Neural progenitor cell (in vitro differentiated cells): Measurements from ENCODE around the gene RUSC2. TPM values are rescaled to one million over a fixed set of nuclear protein-coding genes. Genes with fewer than 3 reads are reported as not detected.

Experiments used
- DNase-seq: peaks from one replicate; pipeline ENCODE4 v3.0.0-alpha.2; 2016; ENCODE audit warnings: low spot score
- H2AFZ ChIP-seq: fragments of 200-600 bp; sonication (generic); replicated peaks from 2 replicates; pipeline ENCODE4 v1.6.1; 2016; ENCODE audit warnings: antibody characterized with exemption
- H3F3A ChIP-seq: fragments of 200-600 bp; sonication (generic); 2 replicates; pipeline ENCODE4 v1.6.1; 2016; ENCODE audit warnings: antibody characterized with exemption, low read depth
- H3K27ac ChIP-seq: fragments of 200-600 bp; sonication (generic); 2 replicates; pipeline ENCODE4 v1.5.1; 2016; ENCODE audit warnings: mild to moderate bottlenecking
- H3K27me3 ChIP-seq: fragments of 200-600 bp; sonication (generic); 2 replicates; pipeline ENCODE4 v1.6.1; 2016; ENCODE audit warnings: mild to moderate bottlenecking, moderate library complexity
- H3K36me3 ChIP-seq: fragments of 200-600 bp; sonication (generic); 2 replicates; pipeline ENCODE4 v1.5.1; 2016
- H3K4me1 ChIP-seq: fragments of 200-600 bp; sonication (generic); 2 replicates; pipeline ENCODE4 v1.6.1; 2016; ENCODE audit warnings: mixed run types
- H3K4me2 ChIP-seq: fragments of 200-600 bp; sonication (generic); 2 replicates; pipeline ENCODE4 v1.6.1; 2016
- H3K4me3 ChIP-seq: fragments of 200-600 bp; sonication (generic); 2 replicates; pipeline ENCODE4 v1.5.1; 2016
- H3K79me2 ChIP-seq: fragments of 200-600 bp; sonication (generic); 2 replicates; pipeline ENCODE4 v1.6.1; 2016; ENCODE audit warnings: low read depth
- H3K9ac ChIP-seq: fragments of 200-600 bp; sonication (generic); 2 replicates; pipeline ENCODE4 v1.6.1; 2016
- H3K9me3 ChIP-seq: fragments of 200-600 bp; sonication (generic); 2 replicates; pipeline ENCODE4 v1.5.1; 2016; ENCODE audit warnings: low read depth
- H4K20me1 ChIP-seq: fragments of 200-600 bp; sonication (generic); 2 replicates; pipeline ENCODE4 v1.6.1; 2016; ENCODE audit warnings: low read depth
- H3K27ac Mint-ChIP-seq: 3 replicates; pipeline ENCODE4 v1.8.0; 2021; ENCODE audit warnings: mixed read lengths
- H3K27me3 Mint-ChIP-seq: 2 replicates; pipeline ENCODE4 v1.8.0; 2022; ENCODE audit warnings: low read depth, mild to moderate bottlenecking, inconsistent platforms, moderate library complexity, mixed read lengths; ENCODE audit not compliant: insufficient read depth
- H3K36me3 Mint-ChIP-seq: 3 replicates; pipeline ENCODE4 v1.8.0; 2021; ENCODE audit warnings: mixed read lengths
- H3K4me1 Mint-ChIP-seq: 3 replicates; pipeline ENCODE4 v1.8.0; 2021; ENCODE audit warnings: mixed read lengths
- H3K4me3 Mint-ChIP-seq: 3 replicates; pipeline ENCODE4 v1.8.0; 2021; ENCODE audit warnings: mild to moderate bottlenecking, moderate library complexity, mixed read lengths
- H3K9me3 Mint-ChIP-seq: 3 replicates; pipeline ENCODE4 v1.8.0; 2020; ENCODE audit warnings: mixed read lengths
- CTCF ChIP-seq: fragments of 200-600 bp; sonication (generic); IDR thresholded peaks from 2 replicates; pipeline ENCODE4 v1.5.1; 2017; ENCODE audit warnings: antibody characterized with exemption, mild to moderate bottlenecking
- EZH2 ChIP-seq: fragments of 200-600 bp; sonication (generic); IDR thresholded peaks from 2 replicates; pipeline ENCODE4 v1.6.1; 2017; ENCODE audit warnings: antibody characterized with exemption, mild to moderate bottlenecking, moderate library complexity
- EZH2phosphoT487 ChIP-seq: fragments of 200-600 bp; sonication (generic); IDR thresholded peaks from 2 replicates; pipeline ENCODE4 v1.6.1; 2017; ENCODE audit warnings: antibody characterized with exemption
- total RNA-seq: library from RNA; depleted of rRNA; stranded (reverse); fragments of >200 nt; gene quantifications from 2 replicates; pipeline ENCODE4 v1.2.3, GENCODE V29; 2015; ENCODE audit warnings: low replicate concordance

Gene RUSC2
- total RNA-seq, 1 donor from 2014 or later = 3.5 TPM

DNA sequence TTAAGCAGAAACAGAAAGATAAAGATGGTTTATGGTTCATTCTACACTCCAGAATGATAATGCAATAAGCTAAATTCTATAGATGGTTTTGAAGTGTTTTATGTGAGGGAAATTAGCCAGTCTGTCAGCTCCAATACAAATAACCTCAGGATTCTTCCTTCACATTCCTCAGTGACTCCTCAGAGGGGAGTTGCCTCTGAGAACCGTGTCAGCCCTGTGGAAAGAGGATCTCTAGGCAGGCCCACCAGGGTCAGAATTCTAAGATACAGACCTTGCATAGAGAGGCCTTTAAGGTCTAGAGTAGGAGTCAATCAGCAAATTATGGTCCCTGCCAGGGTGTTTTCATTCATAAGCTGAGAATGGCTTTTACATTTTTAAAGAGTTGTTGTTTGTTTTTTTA lies 26.6 kb downstream of the RUSC2 start:
- no peak overlapping the region for H3K4me3 Mint-ChIP-seq
- H3K4me3 ChIP-seq = no peak overlapping the region

GRCh38 chr9:35517131-35517530 lies 27.2 kb downstream of the RUSC2 start:
- Histone ChIP-seq H3K27me3 (no peaks in the 10 kb centered on the region), H3K4me3 (no peak overlapping the region), H3K9me3 (no peaks in the 10 kb centered on the region), H3K79me2 (no peaks in the 10 kb centered on the region), H4K20me1 (peaks cover 3% of the 10 kb centered on the region), H2AFZ (no peak overlapping the region), H3K4me1 (peaks cover 35% of the 10 kb centered on the region), H3F3A (peaks cover 20% of the 10 kb centered on the region), H3K36me3 (no peaks in the 10 kb centered on the region), H3K27ac (peak overlapping the region; percentile 15), H3K9ac (no peak overlapping the region), H3K4me2 (peak overlapping the region; percentile 2)
- H3K4me1 Mint-ChIP-seq = peaks cover 49% of the 10 kb centered on the region
- TF ChIP-seq EZH2 = no peak
- no peak for TF ChIP-seq EZH2phosphoT487
- no peak for TF ChIP-seq CTCF
- peak; percentile 20 for DNase-seq
- H3K9me3 Mint-ChIP-seq = no peaks in the 10 kb centered on the region
- peak overlapping the region; percentile 70 for H3K27ac Mint-ChIP-seq
- no peaks in the 10 kb centered on the region for H3K27me3 Mint-ChIP-seq
- peak overlapping the region; percentile 14 for H3K4me3 Mint-ChIP-seq
- H3K36me3 Mint-ChIP-seq = no peaks in the 10 kb centered on the region

More for the DNA sequence above, 26.6 kb downstream of the RUSC2 start:
- Mint-ChIP-seq H3K9me3 (no peaks in the 10 kb centered on the region), H3K27ac (peak overlapping the region; percentile 3), H3K4me1 (peaks cover 45% of the 10 kb centered on the region), H3K36me3 (no peaks in the 10 kb centered on the region), H3K27me3 (no peaks in the 10 kb centered on the region)
- Histone ChIP-seq H3K4me1 (peaks cover 35% of the 10 kb centered on the region), H3F3A (peaks cover 20% of the 10 kb centered on the region), H3K36me3 (no peaks in the 10 kb centered on the region), H4K20me1 (peaks cover 3% of the 10 kb centered on the region), H2AFZ (no peak overlapping the region), H3K4me2 (no peak overlapping the region), H3K27ac (peak overlapping the region; percentile 15), H3K79me2 (no peaks in the 10 kb centered on the region), H3K9me3 (no peaks in the 10 kb centered on the region), H3K9ac (no peak overlapping the region), H3K27me3 (no peaks in the 10 kb centered on the region)
- TF ChIP-seq EZH2phosphoT487 (no peak), CTCF (no peak), EZH2 (no peak)
- DNase-seq = peak; percentile 18

GRCh38 chr9:35517552-35518224 lies 27.8 kb downstream of the RUSC2 start:
- no peak overlapping the region for H3K4me3 Mint-ChIP-seq
- Histone ChIP-seq H3K9ac (no peak overlapping the region), H3K4me1 (peaks cover 35% of the 10 kb centered on the region), H2AFZ (no peak overlapping the region), H3K4me2 (peak overlapping the region; percentile 36), H3K9me3 (no peaks in the 10 kb centered on the region), H3K27me3 (no peaks in the 10 kb centered on the region), H3K27ac (peak overlapping the region; percentile 15), H4K20me1 (peaks cover 3% of the 10 kb centered on the region), H3K36me3 (no peaks in the 10 kb centered on the region), H3F3A (peaks cover 20% of the 10 kb centered on the region), H3K79me2 (no peaks in the 10 kb centered on the region), H3K4me3 (no peak overlapping the region)
- TF ChIP-seq EZH2phosphoT487 = no peak
- no peak for TF ChIP-seq EZH2
- TF ChIP-seq CTCF = no peak
- H3K27ac Mint-ChIP-seq = peak overlapping the region; percentile 70
- H3K27me3 Mint-ChIP-seq = no peaks in the 10 kb centered on the region
- peaks cover 49% of the 10 kb centered on the region for H3K4me1 Mint-ChIP-seq
- DNase-seq = no peak
- H3K36me3 Mint-ChIP-seq = no peaks in the 10 kb centered on the region
- H3K9me3 Mint-ChIP-seq = no peaks in the 10 kb centered on the region
